ENCODE results near the gene MYO15B. TPM values are rescaled to one million over a fixed set of nuclear protein-coding genes. Genes with fewer than 3 reads are reported as not detected.

The MYO15B gene
- total and polyA plus RNA-seq, 8 donors = 67.7 to 515 (median 150) TPM

- H3K27ac ChIP-seq = no peak overlapping the region
- intact Hi-C loops (cut with DNase I; ENCODE audit: low total_unique reads) = no loop called here
Observed at GRCh38 chr17:75614556-75615270, 27.1 kb downstream of the MYO15B start.

GRCh38 chr17:75615301-75615700 lies 27.7 kb downstream of the MYO15B start:
- H3K27ac ChIP-seq = no peak overlapping the region
- no peak overlapping the region for H3K4me3 ChIP-seq
- H3K9me3 ChIP-seq = no peaks in the 10 kb centered on the region
- TF ChIP-seq EP300 (IDR thresholded peaks at IDR 0.05) = no peak
- no peak for TF ChIP-seq POLR2AphosphoS5 (IDR thresholded peaks at IDR 0.05)
- no peak for TF ChIP-seq POLR2A (IDR thresholded peaks at IDR 0.05)
- TF ChIP-seq, protein P1, sequence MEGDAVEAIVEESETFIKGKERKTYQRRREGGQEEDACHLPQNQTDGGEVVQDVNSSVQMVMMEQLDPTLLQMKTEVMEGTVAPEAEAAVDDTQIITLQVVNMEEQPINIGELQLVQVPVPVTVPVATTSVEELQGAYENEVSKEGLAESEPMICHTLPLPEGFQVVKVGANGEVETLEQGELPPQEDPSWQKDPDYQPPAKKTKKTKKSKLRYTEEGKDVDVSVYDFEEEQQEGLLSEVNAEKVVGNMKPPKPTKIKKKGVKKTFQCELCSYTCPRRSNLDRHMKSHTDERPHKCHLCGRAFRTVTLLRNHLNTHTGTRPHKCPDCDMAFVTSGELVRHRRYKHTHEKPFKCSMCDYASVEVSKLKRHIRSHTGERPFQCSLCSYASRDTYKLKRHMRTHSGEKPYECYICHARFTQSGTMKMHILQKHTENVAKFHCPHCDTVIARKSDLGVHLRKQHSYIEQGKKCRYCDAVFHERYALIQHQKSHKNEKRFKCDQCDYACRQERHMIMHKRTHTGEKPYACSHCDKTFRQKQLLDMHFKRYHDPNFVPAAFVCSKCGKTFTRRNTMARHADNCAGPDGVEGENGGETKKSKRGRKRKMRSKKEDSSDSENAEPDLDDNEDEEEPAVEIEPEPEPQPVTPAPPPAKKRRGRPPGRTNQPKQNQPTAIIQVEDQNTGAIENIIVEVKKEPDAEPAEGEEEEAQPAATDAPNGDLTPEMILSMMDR (IDR thresholded peaks at IDR 0.05) = no peak
- WGBS, 5 donors = 88 to 100% (median 91%) methylated on average over 6 to 11 of the region's 11 CpGs
- DNase-seq = no peak
- H3K4me1 ChIP-seq = peaks cover 4 to 7% (median 5%) of the 10 kb centered on the region in 4 donors
- intact Hi-C loops (cut with DNase I; ENCODE audit: low total_unique reads) = no loop called here
- H3K36me3 ChIP-seq = peaks cover 14 to 91% (median 89%) of the 10 kb centered on the region in 4 donors
- no peaks in the 10 kb centered on the region for H3K27me3 ChIP-seq

More at GRCh38 chr17:75614556-75615270, 27.1 kb downstream of the MYO15B start:
- 87 to 95% (median 87%) methylated on average over 4 to 19 of the region's 19 CpGs for WGBS, 5 donors
- no peak for DNase-seq
- H3K4me3 ChIP-seq = no peak overlapping the region
- H3K9me3 ChIP-seq = no peaks in the 10 kb centered on the region
- H3K36me3 ChIP-seq = peaks cover 14 to 89% (median 87%) of the 10 kb centered on the region in 4 donors
- H3K27me3 ChIP-seq = no peaks in the 10 kb centered on the region
- TF ChIP-seq, protein P1 (IDR thresholded peaks at IDR 0.05) = no peak
- TF ChIP-seq EP300 (IDR thresholded peaks at IDR 0.05) (no peak), POLR2A (IDR thresholded peaks at IDR 0.05) (no peak), POLR2AphosphoS5 (IDR thresholded peaks at IDR 0.05) (no peak)
- H3K4me1 ChIP-seq = peaks cover 4 to 10% (median 7%) of the 10 kb centered on the region in 4 donors

- Histone ChIP-seq H3K27me3 (no peaks in the 10 kb centered on the region), H3K27ac (no peak overlapping the region), H3K4me3 (no peak overlapping the region), H3K36me3 (peaks cover 14 to 100% (median 96%) of the 10 kb centered on the region in 4 donors), H3K4me1 (peaks cover 0 to 3% (median 0%) of the 10 kb centered on the region in 4 donors), H3K9me3 (no peaks in the 10 kb centered on the region)
- DNase-seq = no peak
- WGBS, 5 donors = 75 to 91% (median 87%) methylated on average over 7 to 24 of the region's 24 CpGs
- TF ChIP-seq POLR2AphosphoS5 (IDR thresholded peaks at IDR 0.05) (no peak), POLR2A (IDR thresholded peaks at IDR 0.05) (no peak), EP300 (IDR thresholded peaks at IDR 0.05) (no peak)
- intact Hi-C loops (cut with DNase I; ENCODE audit: low total_unique reads) = no loop called here
Observed at GRCh38 chr17:75616521-75617122, 29.0 kb downstream of the MYO15B start.

- Histone ChIP-seq H3K27ac (no peak overlapping the region), H3K9me3 (no peaks in the 10 kb centered on the region), H3K27me3 (no peaks in the 10 kb centered on the region), H3K36me3 (peaks cover 14 to 100% (median 99%) of the 10 kb centered on the region in 4 donors), H3K4me3 (no peak overlapping the region), H3K4me1 (no peaks in the 10 kb centered on the region)
- intact Hi-C loops (cut with DNase I; ENCODE audit: low total_unique reads) = no loop called here
- TF ChIP-seq POLR2A (IDR thresholded peaks at IDR 0.05) (no peak), EP300 (IDR thresholded peaks at IDR 0.05) (no peak), POLR2AphosphoS5 (IDR thresholded peaks at IDR 0.05) (no peak)
- TF ChIP-seq, protein P1 (IDR thresholded peaks at IDR 0.05) = no peak
- WGBS, 5 donors = 74 to 91% (median 80%) methylated on average over 2 to 16 of the region's 16 CpGs
- DNase-seq = no peak
Observed at GRCh38 chr17:75617218-75617617, 29.6 kb downstream of the MYO15B start.

Measured in stomach (tissue), 9 donors.